H1 (cell line): ENCODE results near the gene HES1.

ENCODE experiments used
- CREB1 ChIP-seq: IDR thresholded peaks from 2 replicates; pipeline ENCODE4 v1.6.1; 2012; ENCODE audit warnings: inconsistent platforms
- EP300 ChIP-seq, 2 experiments: IDR thresholded peaks; 1 replicate in 1 of 2; 2 replicates in 1 of 2; pipeline ENCODE4 v1.6.1; 2011 to 2012; ENCODE audit warnings: low read depth in 2 of 2, low read length in 2 of 2, mild to moderate bottlenecking in 2 of 2, borderline replicate concordance in 1 of 2, inconsistent platforms in 1 of 2, moderate library complexity in 1 of 2
- TF ChIP-seq, protein P1 (sequence below), 3 experiments: IDR thresholded peaks; 1 replicate in 2 of 3; 2 replicates in 1 of 3; pipeline versions ENCODE4 v1.5.1 to v1.6.1; 2011; ENCODE audit warnings: low read length in 3 of 3, mild to moderate bottlenecking in 3 of 3, inconsistent platforms in 2 of 3, low read depth in 1 of 3, moderate library complexity in 1 of 3; ENCODE audit not compliant: insufficient read depth in 1 of 3; ENCODE audit errors: control extremely low read depth in 1 of 3
- TF ChIP-seq, protein P2 (sequence below): IDR thresholded peaks from 2 replicates; pipeline ENCODE4 v1.6.1; 2011; ENCODE audit warnings: low read length, improper control_type of control experiment

DNA sequence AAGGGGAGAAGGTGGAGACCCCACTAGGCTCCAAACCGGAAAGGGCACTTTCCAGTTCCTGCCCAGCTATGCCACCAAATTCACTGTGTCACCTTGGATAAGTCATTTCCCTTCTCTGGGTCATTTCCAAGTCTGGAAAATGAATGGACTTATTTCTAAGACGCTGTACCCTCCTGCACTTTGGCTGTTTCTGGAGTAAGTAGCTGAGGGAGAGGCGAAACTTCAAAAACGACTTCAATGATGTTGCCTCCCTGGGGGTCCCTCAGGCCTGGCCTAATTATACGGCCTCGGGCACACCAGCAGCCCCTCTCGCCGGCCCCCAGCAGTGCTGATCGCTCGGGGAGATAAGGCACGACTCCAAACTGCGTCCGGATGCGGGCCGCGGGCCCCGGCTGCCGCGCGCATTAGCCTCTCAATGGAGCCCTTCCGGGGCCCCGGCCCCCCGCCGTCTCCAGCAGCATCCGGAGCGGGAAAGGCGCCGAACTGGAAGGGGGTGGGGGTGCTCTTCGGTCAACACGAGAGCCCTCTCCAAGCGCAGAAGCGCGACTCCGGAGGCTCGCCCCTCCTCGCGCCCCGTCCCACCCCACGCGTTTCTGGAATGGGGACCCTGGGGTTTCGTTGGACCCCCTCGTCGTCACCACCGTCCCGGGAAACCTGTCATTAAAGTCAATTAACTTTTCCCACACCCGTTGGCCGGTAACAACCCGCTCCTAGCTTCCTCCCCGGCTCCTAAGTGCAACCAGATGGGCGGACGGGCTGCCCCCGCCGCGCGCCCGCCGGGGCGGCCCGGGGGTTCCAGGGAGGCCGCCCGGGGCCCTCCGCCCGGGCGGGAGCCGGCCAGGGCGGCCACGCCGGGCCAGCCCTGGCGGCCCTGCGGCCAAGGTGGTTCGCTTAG is 4.8 kb downstream of the HES1 start:
- TF ChIP-seq, protein P1, sequence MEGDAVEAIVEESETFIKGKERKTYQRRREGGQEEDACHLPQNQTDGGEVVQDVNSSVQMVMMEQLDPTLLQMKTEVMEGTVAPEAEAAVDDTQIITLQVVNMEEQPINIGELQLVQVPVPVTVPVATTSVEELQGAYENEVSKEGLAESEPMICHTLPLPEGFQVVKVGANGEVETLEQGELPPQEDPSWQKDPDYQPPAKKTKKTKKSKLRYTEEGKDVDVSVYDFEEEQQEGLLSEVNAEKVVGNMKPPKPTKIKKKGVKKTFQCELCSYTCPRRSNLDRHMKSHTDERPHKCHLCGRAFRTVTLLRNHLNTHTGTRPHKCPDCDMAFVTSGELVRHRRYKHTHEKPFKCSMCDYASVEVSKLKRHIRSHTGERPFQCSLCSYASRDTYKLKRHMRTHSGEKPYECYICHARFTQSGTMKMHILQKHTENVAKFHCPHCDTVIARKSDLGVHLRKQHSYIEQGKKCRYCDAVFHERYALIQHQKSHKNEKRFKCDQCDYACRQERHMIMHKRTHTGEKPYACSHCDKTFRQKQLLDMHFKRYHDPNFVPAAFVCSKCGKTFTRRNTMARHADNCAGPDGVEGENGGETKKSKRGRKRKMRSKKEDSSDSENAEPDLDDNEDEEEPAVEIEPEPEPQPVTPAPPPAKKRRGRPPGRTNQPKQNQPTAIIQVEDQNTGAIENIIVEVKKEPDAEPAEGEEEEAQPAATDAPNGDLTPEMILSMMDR (IDR thresholded peaks at IDR 0.05; ENCODE audit: control extremely low read depth in 1 of 3, insufficient read depth in 1 of 3, low read depth in 1 of 3, low read length in 3 of 3), result no peak
- TF ChIP-seq, protein P2, sequence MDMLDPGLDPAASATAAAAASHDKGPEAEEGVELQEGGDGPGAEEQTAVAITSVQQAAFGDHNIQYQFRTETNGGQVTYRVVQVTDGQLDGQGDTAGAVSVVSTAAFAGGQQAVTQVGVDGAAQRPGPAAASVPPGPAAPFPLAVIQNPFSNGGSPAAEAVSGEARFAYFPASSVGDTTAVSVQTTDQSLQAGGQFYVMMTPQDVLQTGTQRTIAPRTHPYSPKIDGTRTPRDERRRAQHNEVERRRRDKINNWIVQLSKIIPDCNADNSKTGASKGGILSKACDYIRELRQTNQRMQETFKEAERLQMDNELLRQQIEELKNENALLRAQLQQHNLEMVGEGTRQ, result no peak
- TF ChIP-seq CREB1 (no peak; the same call in 1 of the 2 replicates), EP300 (IDR thresholded peaks at IDR 0.05; ENCODE audit: borderline replicate concordance in 1 of 2, low read depth in 2 of 2, low read length in 2 of 2) (no peak; a peak in 1 of 3 replicates)
